ENCODE data around the gene PXDN.
"Not testable (repeated sequence)": the region's sequence is repeated elsewhere in the genome, so short reads cannot be mapped to it uniquely, and the experiment has no call there.

The PXDN gene

GRCh38 chr2:1625281-1626001, 118.9 kb downstream of the PXDN start:
- DNase-seq: no peak

- DNase-seq: no peak
Observed at GRCh38 chr2:1623906-1624445, 120.3 kb downstream of the PXDN start.

- no peak for DNase-seq
Observed at GRCh38 chr2:1622521-1623200, 121.7 kb downstream of the PXDN start.

- not testable (repeated sequence) for DNase-seq
Observed at GRCh38 chr2:1621976-1622375, 122.3 kb downstream of the PXDN start.

- no peak for DNase-seq
Observed at GRCh38 chr2:1621501-1621900, 122.8 kb downstream of the PXDN start.

GRCh38 chr2:1621041-1621440, 123.3 kb downstream of the PXDN start:
- DNase-seq: no peak

- DNase-seq: no peak
Observed at GRCh38 chr2:1620081-1620480, 124.2 kb downstream of the PXDN start.

- no peak for DNase-seq
Observed at GRCh38 chr2:1619556-1619955, 124.8 kb downstream of the PXDN start.

GRCh38 chr2:1618974-1619373, 125.3 kb downstream of the PXDN start:
- no peak for DNase-seq

- DNase-seq: no peak
Observed at GRCh38 chr2:1618191-1618961, 125.9 kb downstream of the PXDN start.

GRCh38 chr2:1617425-1618021, 126.8 kb downstream of the PXDN start:
- no peak for DNase-seq

GRCh38 chr2:1614564-1614963, 129.8 kb downstream of the PXDN start:
- peak; percentile 7 for DNase-seq

GRCh38 chr2:1613731-1614354, 130.5 kb downstream of the PXDN start:
- no peak for DNase-seq

- DNase-seq: no peak
Observed at GRCh38 chr2:1613078-1613445, 131.3 kb downstream of the PXDN start.

GRCh38 chr2:1612391-1613077, 131.8 kb downstream of the PXDN start:
- no peak for DNase-seq

GRCh38 chr2:1611886-1612285, 132.4 kb downstream of the PXDN start:
- DNase-seq: no peak

- DNase-seq: no peak
Observed at GRCh38 chr2:1610096-1610485, 134.2 kb downstream of the PXDN start.

- DNase-seq: no peak
Observed at GRCh38 chr2:1609485-1610095, 134.7 kb downstream of the PXDN start.

GRCh38 chr2:1609040-1609439, 135.3 kb downstream of the PXDN start:
- DNase-seq: no peak

GRCh38 chr2:1607971-1608688, 136.2 kb downstream of the PXDN start:
- no peak for DNase-seq

Data from NCI-H526 treated with DMSO at 0.1 percent for 48 hours (cell line).